HG02798 (cell line): Measurements from ENCODE around the gene TSPAN4.

ENCODE experiments used
- ATAC-seq: cut with Tn5 transposase; IDR thresholded peaks from one replicate; pipeline ENCODE4 v1.9.1; 2021; ENCODE audit warnings: mild to moderate bottlenecking; ENCODE audit not compliant: unreplicated experiment, poor library complexity

The TSPAN4 gene

GRCh38 chr11:877565-877964 lies 34.9 kb downstream of the TSPAN4 start:
- no peak for ATAC-seq

GRCh38 chr11:880447-880846 lies 37.8 kb downstream of the TSPAN4 start:
- no peak for ATAC-seq

GRCh38 chr11:882596-882995 lies 39.9 kb downstream of the TSPAN4 start:
- ATAC-seq: no peak

GRCh38 chr11:883527-883926 lies 40.9 kb downstream of the TSPAN4 start:
- no peak for ATAC-seq

GRCh38 chr11:884578-885070 lies 42.0 kb downstream of the TSPAN4 start:
- ATAC-seq: no peak

- ATAC-seq: no peak
Observed at GRCh38 chr11:886568-886967, 43.9 kb downstream of the TSPAN4 start.

GRCh38 chr11:887589-887988 lies 44.9 kb downstream of the TSPAN4 start:
- no peak for ATAC-seq

GRCh38 chr11:888310-889212 lies 45.9 kb downstream of the TSPAN4 start:
- ATAC-seq: no peak

GRCh38 chr11:889257-889656 lies 46.6 kb downstream of the TSPAN4 start:
- no peak for ATAC-seq

GRCh38 chr11:889687-890475 lies 47.2 kb downstream of the TSPAN4 start:
- no peak for ATAC-seq

- ATAC-seq: no peak
Observed at GRCh38 chr11:890794-891540, 48.3 kb downstream of the TSPAN4 start.

GRCh38 chr11:893008-893654 lies 50.5 kb downstream of the TSPAN4 start:
- no peak for ATAC-seq

- ATAC-seq: no peak
Observed at GRCh38 chr11:894575-895201, 52.0 kb downstream of the TSPAN4 start.

GRCh38 chr11:895331-896110 lies 52.9 kb downstream of the TSPAN4 start:
- no peak for ATAC-seq

- no peak for ATAC-seq
Observed at GRCh38 chr11:897253-898142, 54.8 kb downstream of the TSPAN4 start.

GRCh38 chr11:898143-898511 lies 55.5 kb downstream of the TSPAN4 start:
- ATAC-seq: no peak

GRCh38 chr11:898540-899190 lies 56.0 kb downstream of the TSPAN4 start:
- no peak for ATAC-seq
